GM23338 (cell line): Measurements from ENCODE around the gene COG6. TPM values are rescaled to one million over a fixed set of nuclear protein-coding genes. Genes with fewer than 3 reads are reported as not detected.

Experiments
- ATAC-seq: fragments of 200-7000 bp; cut with Tn5 transposase; 3 replicates; pipeline ENCODE4 v1.9.1; 2020
- DNase-seq: peaks from one replicate; pipeline ENCODE4 v3.0.0-alpha.2; 2015; ENCODE audit warnings: low spot score
- H2AFZ ChIP-seq: fragments of 200-600 bp; sonication (generic); 2 replicates; pipeline ENCODE4 v1.8.0; 2016; ENCODE audit warnings: antibody characterized with exemption, mild to moderate bottlenecking, moderate library complexity
- H3F3A ChIP-seq: fragments of 200-600 bp; sonication (generic); replicated peaks from 2 replicates; pipeline ENCODE4 v1.8.0; 2017; ENCODE audit warnings: antibody characterized with exemption, mixed run types, low read depth
- H3K27ac ChIP-seq: fragments of 200-600 bp; sonication (generic); 2 replicates; pipeline ENCODE4 v1.6.1; 2016; ENCODE audit warnings: low read depth
- H3K27me3 ChIP-seq: fragments of 200-600 bp; sonication (generic); 2 replicates; pipeline ENCODE4 v1.8.0; 2016; ENCODE audit warnings: mild to moderate bottlenecking, mixed run types, moderate library complexity; ENCODE audit not compliant: insufficient read depth
- H3K36me3 ChIP-seq: fragments of 200-600 bp; sonication (generic); 2 replicates; pipeline ENCODE4 v1.8.0; 2016; ENCODE audit warnings: mild to moderate bottlenecking; ENCODE audit not compliant: insufficient read depth
- H3K4me1 ChIP-seq: fragments of 200-600 bp; sonication (generic); 2 replicates; pipeline ENCODE4 v1.8.0; 2016; ENCODE audit warnings: mild to moderate bottlenecking, moderate library complexity; ENCODE audit not compliant: insufficient read depth
- H3K4me2 ChIP-seq: fragments of 200-600 bp; sonication (generic); 2 replicates; pipeline ENCODE4 v1.7.1; 2017; ENCODE audit warnings: mixed run types
- H3K4me3 ChIP-seq: fragments of 200-600 bp; sonication (generic); 2 replicates; pipeline ENCODE4 v1.6.1; 2016; ENCODE audit warnings: mixed run types
- H3K79me2 ChIP-seq: fragments of 200-600 bp; sonication (generic); replicated peaks from 2 replicates; pipeline ENCODE4 v1.8.0; 2017; ENCODE audit warnings: mild to moderate bottlenecking; ENCODE audit not compliant: insufficient read depth
- H3K9me2 ChIP-seq: fragments of 200-600 bp; sonication (generic); 2 replicates; pipeline ENCODE4 v1.8.0; 2017; ENCODE audit not compliant: insufficient read depth
- H4K20me1 ChIP-seq: fragments of 200-600 bp; sonication (generic); replicated peaks from 2 replicates; pipeline ENCODE4 v1.8.0; 2017; ENCODE audit warnings: mild to moderate bottlenecking; ENCODE audit not compliant: insufficient read depth
- H3K27ac Mint-ChIP-seq: 2 replicates; pipeline ENCODE4 v1.8.0; 2020; ENCODE audit warnings: inconsistent platforms, mild to moderate bottlenecking, moderate library complexity, mixed read lengths
- H3K27me3 Mint-ChIP-seq: 3 replicates; pipeline ENCODE4 v1.8.0; 2022; ENCODE audit warnings: low read depth, mild to moderate bottlenecking, moderate library complexity, mixed read lengths, inconsistent platforms; ENCODE audit not compliant: insufficient read depth, poor library complexity
- H3K36me3 Mint-ChIP-seq: 3 replicates; pipeline ENCODE4 v1.8.0; 2021; ENCODE audit warnings: low read depth, mild to moderate bottlenecking, inconsistent platforms, moderate library complexity, mixed read lengths
- H3K4me1 Mint-ChIP-seq: 3 replicates; pipeline ENCODE4 v1.8.0; 2020; ENCODE audit warnings: mild to moderate bottlenecking, inconsistent platforms, mixed read lengths
- H3K4me3 Mint-ChIP-seq: 3 replicates; pipeline ENCODE4 v1.8.0; 2021; ENCODE audit warnings: moderate library complexity, mild to moderate bottlenecking, inconsistent platforms, mixed read lengths
- H3K9me3 Mint-ChIP-seq: 3 replicates; pipeline ENCODE4 v1.8.0; 2020; ENCODE audit warnings: moderate library complexity, mild to moderate bottlenecking, inconsistent platforms, mixed read lengths
- CREB1 ChIP-seq: fragments of 250-450 bp; sonication (Bioruptor Pico); IDR thresholded peaks from 2 replicates; pipeline ENCODE4 v1.5.0; 2020; ENCODE audit warnings: low read depth, mild to moderate bottlenecking, moderate library complexity
- EZH2 ChIP-seq: fragments of 200-600 bp; sonication (generic); IDR thresholded peaks from one replicate; pipeline ENCODE4 v1.8.0; 2017; ENCODE audit warnings: antibody characterized with exemption, mild to moderate bottlenecking, low read depth; ENCODE audit not compliant: unreplicated experiment
- EZH2phosphoT487 ChIP-seq: fragments of 200-600 bp; sonication (generic); IDR thresholded peaks from one replicate; pipeline ENCODE4 v1.8.1; 2018; ENCODE audit warnings: antibody characterized with exemption; ENCODE audit not compliant: unreplicated experiment
- JUNB ChIP-seq: IDR thresholded peaks from one replicate; pipeline ENCODE4 v1.6.1; 2016; ENCODE audit warnings: antibody characterized with exemption; ENCODE audit not compliant: unreplicated experiment
- NANOG ChIP-seq: IDR thresholded peaks from 2 replicates; pipeline ENCODE4 v1.6.1; 2016; ENCODE audit warnings: antibody characterized with exemption, borderline replicate concordance
- STAT1 ChIP-seq: IDR thresholded peaks from one replicate; pipeline ENCODE4 v1.6.1; 2016; ENCODE audit warnings: antibody characterized with exemption; ENCODE audit not compliant: unreplicated experiment
- ZNF114 ChIP-seq: fragments of 250-450 bp; sonication (Bioruptor Pico); IDR thresholded peaks from 2 replicates; pipeline ENCODE4 v1.5.0; 2020; ENCODE audit warnings: mild to moderate bottlenecking, moderate library complexity
- ZNF331 ChIP-seq: fragments of 250-450 bp; sonication (Bioruptor Pico); IDR thresholded peaks from 2 replicates; pipeline ENCODE4 v1.5.0; 2020; ENCODE audit warnings: low read depth, mild to moderate bottlenecking, moderate library complexity
- polyA plus RNA-seq: library from polyadenylated mRNA; unstranded; fragments of >200 nt; fragmentation: Nextera tagmentation; extraction: Ambion mirVana; gene quantifications from 2 replicates; pipeline ENCODE4 v1.2.1, GENCODE V29; 2016
- total RNA-seq: library from RNA; depleted of rRNA; stranded (reverse); fragments of >200 nt; shearing (Covaris generic); gene quantifications from 2 replicates; pipeline ENCODE4 v1.2.3, GENCODE V29; 2014
- TF ChIP-seq, protein P1 (sequence below): IDR thresholded peaks from one replicate; pipeline ENCODE4 v1.6.1; 2018; ENCODE audit warnings: antibody characterized with exemption; ENCODE audit not compliant: unreplicated experiment
- TF ChIP-seq, protein P2 (sequence below): fragments of 250-450 bp; sonication (Bioruptor Pico); IDR thresholded peaks from 2 replicates; pipeline ENCODE4 v1.5.0; 2020; ENCODE audit warnings: mild to moderate bottlenecking, moderate library complexity

COG6 gene
- total and polyA plus RNA-seq, 2 experiments from 2014 or later, result 10.0 to 23.6 TPM

DNA sequence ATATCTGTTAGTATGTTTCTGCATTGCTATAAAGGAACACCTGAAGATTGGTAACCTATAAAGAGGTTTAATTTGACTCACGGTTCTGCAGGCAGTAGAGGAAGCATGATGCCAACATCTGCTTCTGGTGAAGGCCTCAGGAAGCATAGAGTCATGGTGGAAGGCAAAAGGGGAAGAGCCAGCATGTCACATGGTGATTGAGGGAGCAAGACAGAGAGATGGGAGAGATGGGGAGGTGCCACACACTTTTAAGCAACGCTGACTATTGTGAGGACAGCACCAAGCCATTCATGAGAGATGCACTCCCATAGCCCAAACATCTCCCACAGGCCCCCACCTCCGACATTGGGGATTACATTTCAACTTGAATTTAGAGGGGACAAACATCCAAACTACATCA lies 32.8 kb downstream of the COG6 start:
- no peaks in the 10 kb centered on the region for H3K79me2 ChIP-seq
- H3K36me3 ChIP-seq, result no peaks in the 10 kb centered on the region; the same call in 1 of the 2 replicates
- H3K36me3 Mint-ChIP-seq, result no peaks in the 10 kb centered on the region
- no peaks in the 10 kb centered on the region for H3F3A ChIP-seq
- H3K4me2 ChIP-seq, result no peak overlapping the region
- H3K27ac ChIP-seq, result no peak overlapping the region
- H3K9me3 Mint-ChIP-seq, result no peaks in the 10 kb centered on the region; the same call in 2 of the 3 replicates
- no peak for TF ChIP-seq STAT1
- TF ChIP-seq, protein P1, sequence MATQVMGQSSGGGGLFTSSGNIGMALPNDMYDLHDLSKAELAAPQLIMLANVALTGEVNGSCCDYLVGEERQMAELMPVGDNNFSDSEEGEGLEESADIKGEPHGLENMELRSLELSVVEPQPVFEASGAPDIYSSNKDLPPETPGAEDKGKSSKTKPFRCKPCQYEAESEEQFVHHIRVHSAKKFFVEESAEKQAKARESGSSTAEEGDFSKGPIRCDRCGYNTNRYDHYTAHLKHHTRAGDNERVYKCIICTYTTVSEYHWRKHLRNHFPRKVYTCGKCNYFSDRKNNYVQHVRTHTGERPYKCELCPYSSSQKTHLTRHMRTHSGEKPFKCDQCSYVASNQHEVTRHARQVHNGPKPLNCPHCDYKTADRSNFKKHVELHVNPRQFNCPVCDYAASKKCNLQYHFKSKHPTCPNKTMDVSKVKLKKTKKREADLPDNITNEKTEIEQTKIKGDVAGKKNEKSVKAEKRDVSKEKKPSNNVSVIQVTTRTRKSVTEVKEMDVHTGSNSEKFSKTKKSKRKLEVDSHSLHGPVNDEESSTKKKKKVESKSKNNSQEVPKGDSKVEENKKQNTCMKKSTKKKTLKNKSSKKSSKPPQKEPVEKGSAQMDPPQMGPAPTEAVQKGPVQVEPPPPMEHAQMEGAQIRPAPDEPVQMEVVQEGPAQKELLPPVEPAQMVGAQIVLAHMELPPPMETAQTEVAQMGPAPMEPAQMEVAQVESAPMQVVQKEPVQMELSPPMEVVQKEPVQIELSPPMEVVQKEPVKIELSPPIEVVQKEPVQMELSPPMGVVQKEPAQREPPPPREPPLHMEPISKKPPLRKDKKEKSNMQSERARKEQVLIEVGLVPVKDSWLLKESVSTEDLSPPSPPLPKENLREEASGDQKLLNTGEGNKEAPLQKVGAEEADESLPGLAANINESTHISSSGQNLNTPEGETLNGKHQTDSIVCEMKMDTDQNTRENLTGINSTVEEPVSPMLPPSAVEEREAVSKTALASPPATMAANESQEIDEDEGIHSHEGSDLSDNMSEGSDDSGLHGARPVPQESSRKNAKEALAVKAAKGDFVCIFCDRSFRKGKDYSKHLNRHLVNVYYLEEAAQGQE, result no peak
- TF ChIP-seq ZNF114 (CRISPR knock-in tag), result no peak
- TF ChIP-seq ZNF331 (CRISPR knock-in tag), result no peak
- TF ChIP-seq JUNB, result no peak
- no peak for TF ChIP-seq EZH2phosphoT487
- no peak for TF ChIP-seq CREB1 (CRISPR knock-in tag)
- TF ChIP-seq, protein P2, sequence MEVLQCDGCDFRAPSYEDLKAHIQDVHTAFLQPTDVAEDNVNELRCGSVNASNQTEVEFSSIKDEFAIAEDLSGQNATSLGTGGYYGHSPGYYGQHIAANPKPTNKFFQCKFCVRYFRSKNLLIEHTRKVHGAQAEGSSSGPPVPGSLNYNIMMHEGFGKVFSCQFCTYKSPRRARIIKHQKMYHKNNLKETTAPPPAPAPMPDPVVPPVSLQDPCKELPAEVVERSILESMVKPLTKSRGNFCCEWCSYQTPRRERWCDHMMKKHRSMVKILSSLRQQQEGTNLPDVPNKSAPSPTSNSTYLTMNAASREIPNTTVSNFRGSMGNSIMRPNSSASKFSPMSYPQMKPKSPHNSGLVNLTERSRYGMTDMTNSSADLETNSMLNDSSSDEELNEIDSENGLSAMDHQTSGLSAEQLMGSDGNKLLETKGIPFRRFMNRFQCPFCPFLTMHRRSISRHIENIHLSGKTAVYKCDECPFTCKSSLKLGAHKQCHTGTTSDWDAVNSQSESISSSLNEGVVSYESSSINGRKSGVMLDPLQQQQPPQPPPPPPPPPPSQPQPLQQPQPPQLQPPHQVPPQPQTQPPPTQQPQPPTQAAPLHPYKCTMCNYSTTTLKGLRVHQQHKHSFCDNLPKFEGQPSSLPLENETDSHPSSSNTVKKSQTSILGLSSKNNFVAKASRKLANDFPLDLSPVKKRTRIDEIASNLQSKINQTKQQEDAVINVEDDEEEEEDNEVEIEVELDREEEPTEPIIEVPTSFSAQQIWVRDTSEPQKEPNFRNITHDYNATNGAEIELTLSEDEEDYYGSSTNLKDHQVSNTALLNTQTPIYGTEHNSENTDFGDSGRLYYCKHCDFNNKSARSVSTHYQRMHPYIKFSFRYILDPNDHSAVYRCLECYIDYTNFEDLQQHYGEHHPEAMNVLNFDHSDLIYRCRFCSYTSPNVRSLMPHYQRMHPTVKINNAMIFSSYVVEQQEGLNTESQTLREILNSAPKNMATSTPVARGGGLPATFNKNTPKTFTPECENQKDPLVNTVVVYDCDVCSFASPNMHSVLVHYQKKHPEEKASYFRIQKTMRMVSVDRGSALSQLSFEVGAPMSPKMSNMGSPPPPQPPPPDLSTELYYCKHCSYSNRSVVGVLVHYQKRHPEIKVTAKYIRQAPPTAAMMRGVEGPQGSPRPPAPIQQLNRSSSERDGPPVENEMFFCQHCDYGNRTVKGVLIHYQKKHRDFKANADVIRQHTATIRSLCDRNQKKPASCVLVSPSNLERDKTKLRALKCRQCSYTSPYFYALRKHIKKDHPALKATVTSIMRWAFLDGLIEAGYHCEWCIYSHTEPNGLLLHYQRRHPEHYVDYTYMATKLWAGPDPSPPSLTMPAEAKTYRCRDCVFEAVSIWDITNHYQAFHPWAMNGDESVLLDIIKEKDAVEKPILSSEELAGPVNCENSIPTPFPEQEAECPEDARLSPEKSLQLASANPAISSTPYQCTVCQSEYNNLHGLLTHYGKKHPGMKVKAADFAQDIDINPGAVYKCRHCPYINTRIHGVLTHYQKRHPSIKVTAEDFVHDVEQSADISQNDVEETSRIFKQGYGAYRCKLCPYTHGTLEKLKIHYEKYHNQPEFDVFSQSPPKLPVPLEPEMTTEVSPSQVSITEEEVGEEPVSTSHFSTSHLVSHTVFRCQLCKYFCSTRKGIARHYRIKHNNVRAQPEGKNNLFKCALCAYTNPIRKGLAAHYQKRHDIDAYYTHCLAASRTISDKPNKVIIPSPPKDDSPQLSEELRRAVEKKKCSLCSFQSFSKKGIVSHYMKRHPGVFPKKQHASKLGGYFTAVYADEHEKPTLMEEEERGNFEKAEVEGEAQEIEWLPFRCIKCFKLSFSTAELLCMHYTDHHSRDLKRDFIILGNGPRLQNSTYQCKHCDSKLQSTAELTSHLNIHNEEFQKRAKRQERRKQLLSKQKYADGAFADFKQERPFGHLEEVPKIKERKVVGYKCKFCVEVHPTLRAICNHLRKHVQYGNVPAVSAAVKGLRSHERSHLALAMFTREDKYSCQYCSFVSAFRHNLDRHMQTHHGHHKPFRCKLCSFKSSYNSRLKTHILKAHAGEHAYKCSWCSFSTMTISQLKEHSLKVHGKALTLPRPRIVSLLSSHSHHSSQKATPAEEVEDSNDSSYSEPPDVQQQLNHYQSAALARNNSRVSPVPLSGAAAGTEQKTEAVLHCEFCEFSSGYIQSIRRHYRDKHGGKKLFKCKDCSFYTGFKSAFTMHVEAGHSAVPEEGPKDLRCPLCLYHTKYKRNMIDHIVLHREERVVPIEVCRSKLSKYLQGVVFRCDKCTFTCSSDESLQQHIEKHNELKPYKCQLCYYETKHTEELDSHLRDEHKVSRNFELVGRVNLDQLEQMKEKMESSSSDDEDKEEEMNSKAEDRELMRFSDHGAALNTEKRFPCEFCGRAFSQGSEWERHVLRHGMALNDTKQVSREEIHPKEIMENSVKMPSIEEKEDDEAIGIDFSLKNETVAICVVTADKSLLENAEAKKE, result no peak
- no peak for TF ChIP-seq NANOG
- TF ChIP-seq EZH2, result no peak
- no peak for DNase-seq
- H3K4me1 ChIP-seq, result no peaks in the 10 kb centered on the region
- no peaks in the 10 kb centered on the region for H3K9me2 ChIP-seq
- H3K4me3 ChIP-seq, result no peak overlapping the region
- no peaks in the 10 kb centered on the region for H3K27me3 ChIP-seq
- no peaks in the 10 kb centered on the region for H4K20me1 ChIP-seq
- no peaks in the 10 kb centered on the region for H3K27me3 Mint-ChIP-seq
- H3K4me3 Mint-ChIP-seq, result no peak overlapping the region
- no peak for ATAC-seq
- H2AFZ ChIP-seq, result no peak overlapping the region
- H3K27ac Mint-ChIP-seq, result no peak overlapping the region
- H3K4me1 Mint-ChIP-seq, result no peaks in the 10 kb centered on the region
